Neuronal stem cell (in vitro differentiated cells): ENCODE results near the gene SPATA31C1.

Experiments used
- DNase-seq: peaks from one replicate; pipeline ENCODE4 v3.0.0-alpha.2; 2013; ENCODE audit warnings: low spot score
- H2AFZ ChIP-seq: one replicate; pipeline ENCODE4 v1.6.1; 2013; ENCODE audit warnings: mild to moderate bottlenecking, low read length, inconsistent platforms
- H2AK5ac ChIP-seq: 2 replicates; pipeline ENCODE4 v1.6.1; 2013; ENCODE audit warnings: low read depth, mild to moderate bottlenecking, inconsistent platforms, low read length, moderate library complexity, mixed read lengths
- H2BK120ac ChIP-seq: 2 replicates; pipeline ENCODE4 v1.6.1; 2013; ENCODE audit warnings: low read depth, mild to moderate bottlenecking, inconsistent platforms, low read length, moderate library complexity, mixed read lengths
- H2BK12ac ChIP-seq: one replicate; pipeline ENCODE4 v1.6.1; 2013; ENCODE audit warnings: low read length, inconsistent platforms
- H2BK15ac ChIP-seq: 2 replicates; pipeline ENCODE4 v1.6.1; 2013; ENCODE audit warnings: mild to moderate bottlenecking, low read length, inconsistent platforms, mixed read lengths
- H2BK5ac ChIP-seq: one replicate; pipeline ENCODE4 v1.6.1; 2013; ENCODE audit warnings: inconsistent platforms, mild to moderate bottlenecking, low read length, moderate library complexity
- H3K14ac ChIP-seq: one replicate; pipeline ENCODE4 v1.6.1; 2013; ENCODE audit warnings: low read length, inconsistent platforms
- H3K18ac ChIP-seq: 2 replicates; pipeline ENCODE4 v1.6.1; 2013; ENCODE audit warnings: low read length, inconsistent platforms
- H3K23ac ChIP-seq: 2 replicates; pipeline ENCODE4 v1.6.1; 2013; ENCODE audit warnings: low read depth, mild to moderate bottlenecking, mixed read lengths, low read length, inconsistent platforms; ENCODE audit not compliant: poor library complexity
- H3K27ac ChIP-seq: replicated peaks from 3 replicates; pipeline ENCODE4 v1.5.1; 2013; ENCODE audit warnings: low read length, inconsistent platforms
- H3K27me3 ChIP-seq, 3 experiments: 2 replicates each; pipeline ENCODE4 v1.6.1; 2013; ENCODE audit warnings: low read length in 3 of 3, mild to moderate bottlenecking in 2 of 3, inconsistent platforms in 1 of 3, low read depth in 1 of 3, mixed read lengths in 1 of 3, moderate library complexity in 1 of 3; ENCODE audit not compliant: control insufficient read depth in 3 of 3, insufficient read depth in 3 of 3
- H3K36me3 ChIP-seq, 2 donors: replicated peaks in 1 of 2; 2 replicates each; pipeline ENCODE4 v1.6.1; 2013; ENCODE audit warnings: low read length in 2 of 2; ENCODE audit not compliant: control insufficient read depth in 2 of 2, insufficient read depth in 2 of 2
- H3K4ac ChIP-seq: 2 replicates; pipeline ENCODE4 v1.6.1; 2013; ENCODE audit warnings: inconsistent platforms, mild to moderate bottlenecking, low read length, moderate library complexity
- H3K4me1 ChIP-seq, 2 donors: 1 replicate in 1 of 2; 2 replicates in 1 of 2; pipeline ENCODE4 v1.6.1; 2013; ENCODE audit warnings: low read length in 2 of 2, low read depth in 1 of 2; ENCODE audit not compliant: control insufficient read depth in 2 of 2, insufficient read depth in 1 of 2
- H3K4me2 ChIP-seq: one replicate; pipeline ENCODE4 v1.6.1; 2013; ENCODE audit warnings: mild to moderate bottlenecking, low read length, inconsistent platforms; ENCODE audit not compliant: insufficient read depth, poor library complexity, severe bottlenecking
- H3K4me3 ChIP-seq, 2 donors: 2 replicates each; pipeline ENCODE4 v1.5.1; 2013; ENCODE audit warnings: low read length in 2 of 2, mild to moderate bottlenecking in 2 of 2, inconsistent platforms in 1 of 2, moderate library complexity in 1 of 2
- H3K79me1 ChIP-seq: one replicate; pipeline ENCODE4 v1.6.1; 2013; ENCODE audit warnings: low read depth, mild to moderate bottlenecking, inconsistent platforms, low read length, moderate library complexity
- H3K9ac ChIP-seq: one replicate; pipeline ENCODE4 v1.6.1; 2013; ENCODE audit warnings: mild to moderate bottlenecking, low read depth, low read length, inconsistent platforms; ENCODE audit not compliant: poor library complexity
- H3K9me3 ChIP-seq, 2 donors: replicated peaks in 1 of 2; 2 replicates each; pipeline versions ENCODE3 to v1.6.1; 2013; ENCODE audit warnings: low read length in 2 of 2, mild to moderate bottlenecking in 2 of 2, inconsistent platforms in 1 of 2, low read depth in 1 of 2, mixed read lengths in 1 of 2, moderate library complexity in 1 of 2; ENCODE audit not compliant: control insufficient read depth in 2 of 2, insufficient read depth in 1 of 2
- H4K8ac ChIP-seq: one replicate; pipeline ENCODE4 v1.6.1; 2013; ENCODE audit warnings: low read depth, mild to moderate bottlenecking, inconsistent platforms, low read length, moderate library complexity
- H4K91ac ChIP-seq: one replicate; pipeline ENCODE4 v1.6.1; 2013; ENCODE audit warnings: low read length, low read depth, mild to moderate bottlenecking, inconsistent platforms; ENCODE audit not compliant: poor library complexity
- WGBS, 2 donors: extraction: QIAGEN DNeasy Blood & Tissue Kit; methylation state at CpG; one replicate each; pipeline ENCODE4 v1.1.7; 2013; ENCODE audit warnings: missing lambda C conversion rate in 2 of 2, mixed read lengths in 1 of 2; ENCODE audit not compliant: insufficient read length in 2 of 2, insufficient replicate concordance in 1 of 2; ENCODE audit errors: extremely low coverage in 2 of 2; 5-methylcytosine and 5-hydroxymethylcytosine counted together

The SPATA31C1 gene

GRCh38 chr9:87892956-87893355, 24.8 kb upstream of the SPATA31C1 start:
- Histone ChIP-seq H3K27me3 (no peaks in the 10 kb centered on the region), H3K79me1 (no peaks in the 10 kb centered on the region), H3K14ac (no peak overlapping the region), H4K91ac (no peak overlapping the region), H3K4me2 (no peak overlapping the region), H3K9ac (no peak overlapping the region), H2BK5ac (no peak overlapping the region), H3K4ac (no peak overlapping the region), H4K8ac (no peak overlapping the region), H3K9me3 (peaks cover 0 to 4% of the 10 kb centered on the region in 2 donors), H3K4me1 (peaks cover 0 to 4% of the 10 kb centered on the region in 2 donors), H2BK15ac (no peak overlapping the region), H2AK5ac (no peak overlapping the region), H3K36me3 (no peaks in the 10 kb centered on the region), H2AFZ (no peak overlapping the region), H3K23ac (no peak overlapping the region), H2BK120ac (no peak overlapping the region), H3K27ac (no peak overlapping the region), H3K18ac (no peak overlapping the region), H2BK12ac (no peak overlapping the region), H3K4me3 (no peak overlapping the region)
- WGBS, 2 donors: no CpG with 5 or more reads among the region's 4 CpGs
- no peak for DNase-seq

DNA sequence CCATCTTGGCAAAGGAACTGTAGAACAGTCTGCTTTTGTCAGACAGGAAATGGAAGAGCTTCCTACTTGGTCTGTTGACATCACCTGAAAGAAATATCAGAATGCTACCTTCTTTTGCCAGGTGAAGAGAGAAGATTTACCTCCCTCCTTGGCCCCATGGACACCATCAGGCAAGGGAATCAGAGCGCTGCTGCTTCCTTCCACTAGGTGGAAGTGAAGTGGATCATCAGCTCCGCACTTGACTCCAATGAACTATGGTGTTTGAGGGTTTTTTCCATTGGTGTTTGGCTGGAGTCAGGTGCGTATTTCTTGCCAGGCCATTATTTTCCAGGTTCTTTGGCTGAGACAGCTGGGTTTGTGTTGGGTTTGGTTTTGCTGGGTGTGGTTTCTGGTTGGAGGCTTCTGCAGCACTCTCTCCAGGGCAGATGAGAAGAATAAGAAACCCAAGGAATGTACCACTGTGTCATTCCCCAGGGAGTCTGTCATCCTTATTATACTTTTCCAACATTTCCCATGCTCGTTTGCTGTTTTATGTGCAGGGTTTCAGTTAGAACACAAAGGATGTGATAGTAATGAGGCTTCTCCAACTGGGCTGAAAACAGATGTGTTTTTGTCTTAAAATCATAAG, 22.6 kb upstream of the SPATA31C1 start:
- no peak overlapping the region for H4K8ac ChIP-seq
- no CpG with 5 or more reads among the region's 4 CpGs for WGBS, 2 donors
- peaks cover 0 to 4% of the 10 kb centered on the region in 2 donors for H3K4me1 ChIP-seq
- peaks cover 0 to 4% of the 10 kb centered on the region in 2 donors for H3K9me3 ChIP-seq
- H3K9ac ChIP-seq: peak overlapping the region; percentile 44
- no peak overlapping the region for H3K18ac ChIP-seq
- no peak overlapping the region for H2BK5ac ChIP-seq
- H2BK15ac ChIP-seq: no peak overlapping the region
- no peaks in the 10 kb centered on the region for H3K79me1 ChIP-seq
- H4K91ac ChIP-seq: no peak overlapping the region
- no peaks in the 10 kb centered on the region for H3K36me3 ChIP-seq
- H3K27me3 ChIP-seq: no peaks in the 10 kb centered on the region
- H2BK12ac ChIP-seq: no peak overlapping the region
- H3K14ac ChIP-seq: no peak overlapping the region
- H3K27ac ChIP-seq: no peak overlapping the region
- H3K23ac ChIP-seq: no peak overlapping the region
- no peak overlapping the region for H3K4me2 ChIP-seq
- H2BK120ac ChIP-seq: no peak overlapping the region
- no peak for DNase-seq
- no peak overlapping the region for H3K4ac ChIP-seq
- no peak overlapping the region for H2AK5ac ChIP-seq
- peak overlapping the region in 1 of 2 donors; percentile 61 for H3K4me3 ChIP-seq
- H2AFZ ChIP-seq: no peak overlapping the region

- Histone ChIP-seq H3K9ac (no peak overlapping the region), H3K27me3 (no peaks in the 10 kb centered on the region), H3K27ac (no peak overlapping the region), H2BK15ac (no peak overlapping the region), H2AK5ac (no peak overlapping the region), H3K79me1 (no peaks in the 10 kb centered on the region), H3K4ac (no peak overlapping the region), H3K4me3 (no peak overlapping the region), H2BK12ac (no peak overlapping the region), H4K91ac (no peak overlapping the region), H4K8ac (no peak overlapping the region), H3K14ac (no peak overlapping the region), H2AFZ (no peak overlapping the region), H3K23ac (no peak overlapping the region), H3K9me3 (peaks cover 0 to 4% of the 10 kb centered on the region in 2 donors), H2BK5ac (no peak overlapping the region), H2BK120ac (no peak overlapping the region), H3K4me1 (peaks cover 0 to 4% of the 10 kb centered on the region in 2 donors), H3K36me3 (no peaks in the 10 kb centered on the region), H3K18ac (no peak overlapping the region), H3K4me2 (no peak overlapping the region)
- no peak for DNase-seq
These were observed 20.9 kb upstream of the SPATA31C1 start for GRCh38 chr9:87896891-87897290.

GRCh38 chr9:87898151-87898550, 19.6 kb upstream of the SPATA31C1 start:
- H3K9me3 ChIP-seq: peaks cover 0 to 4% of the 10 kb centered on the region in 2 donors
- H3K4me3 ChIP-seq: no peak overlapping the region
- no peak overlapping the region for H3K18ac ChIP-seq
- H3K4me2 ChIP-seq: no peak overlapping the region
- H2AK5ac ChIP-seq: no peak overlapping the region
- no peak overlapping the region for H4K8ac ChIP-seq
- H3K27me3 ChIP-seq: no peaks in the 10 kb centered on the region
- H3K23ac ChIP-seq: no peak overlapping the region
- DNase-seq: no peak
- no peaks in the 10 kb centered on the region for H3K36me3 ChIP-seq
- no peak overlapping the region for H4K91ac ChIP-seq
- H3K9ac ChIP-seq: no peak overlapping the region
- H3K14ac ChIP-seq: no peak overlapping the region
- H2BK15ac ChIP-seq: no peak overlapping the region
- H2BK5ac ChIP-seq: no peak overlapping the region
- no peak overlapping the region for H3K4ac ChIP-seq
- no peak overlapping the region for H2AFZ ChIP-seq
- no peak overlapping the region for H3K27ac ChIP-seq
- no peaks in the 10 kb centered on the region for H3K79me1 ChIP-seq
- H2BK120ac ChIP-seq: no peak overlapping the region
- no peak overlapping the region for H2BK12ac ChIP-seq
- peaks cover 0 to 4% of the 10 kb centered on the region in 2 donors for H3K4me1 ChIP-seq
